K562 (cell line): ENCODE data around the gene RNF138.

Experiments
- ATF7 ChIP-seq: fragments of 450-650 bp; IDR thresholded peaks from 2 replicates; pipeline ENCODE4 v1.7.1; 2014; ENCODE audit warnings: mild to moderate bottlenecking, moderate library complexity
- CTCF ChIP-seq, 3 experiments: IDR thresholded peaks in 2 of 3; conservative IDR thresholded peaks in 1 of 3; 2 replicates each; pipeline ENCODE4 v1.5.1; 2011 to 2012; ENCODE audit warnings: low read length in 3 of 3, mild to moderate bottlenecking in 3 of 3, control low read depth in 2 of 3, improper control_type of control experiment in 1 of 3, inconsistent platforms in 1 of 3, low read depth in 1 of 3, mixed read lengths in 1 of 3, moderate library complexity in 1 of 3; ENCODE audit not compliant: insufficient read depth in 2 of 3
- EP300 ChIP-seq: IDR thresholded peaks from 2 replicates; pipeline ENCODE4 v1.6.1; 2012; ENCODE audit warnings: low read length, improper control_type of control experiment
- ETV6 ChIP-seq, 3 experiments: fragments of 150-350 bp in 1 of 3; sonication (generic) in 1 of 3; formaldehyde crosslinking in 1 of 3; IDR thresholded peaks; 2 replicates each; pipeline versions ENCODE4 v1.6.1 to v1.8.0; 2014 to 2022; ENCODE audit warnings: borderline replicate concordance in 2 of 3, low read depth in 2 of 3, antibody characterized with exemption in 1 of 3, low read length in 1 of 3, mild to moderate bottlenecking in 1 of 3, missing genetic modification reagents in 1 of 3
- HNRNPK ChIP-seq: fragments of 200-400 bp; formaldehyde crosslinking; IDR thresholded peaks from one replicate; pipeline ENCODE4 v1.6.1; 2018; ENCODE audit warnings: mild to moderate bottlenecking, low read depth, low read length; ENCODE audit not compliant: poor library complexity, severe bottlenecking
- KHSRP ChIP-seq: fragments of 450-650 bp; IDR thresholded peaks from 2 replicates; pipeline ENCODE4 v1.6.1; 2017
- MTA2 ChIP-seq: fragments of 450-650 bp; IDR thresholded peaks from 2 replicates; pipeline ENCODE4 v1.6.1; 2016; ENCODE audit warnings: low read depth
- RAD21 ChIP-seq, 2 experiments: fragments of 250-450 bp in 1 of 2; fragments of 450-650 bp in 1 of 2; sonication (Bioruptor Pico) in 1 of 2; formaldehyde crosslinking in 1 of 2; IDR thresholded peaks in 1 of 2; conservative IDR thresholded peaks in 1 of 2; 2 replicates each; pipeline versions ENCODE4 v1.4.0 to v1.8.0; 2020 to 2022; ENCODE audit warnings: mild to moderate bottlenecking in 2 of 2, moderate library complexity in 1 of 2
- TAF1 ChIP-seq: IDR thresholded peaks from 2 replicates; pipeline ENCODE4 v1.6.1; 2011; ENCODE audit warnings: mild to moderate bottlenecking, low read length, moderate library complexity; ENCODE audit not compliant: insufficient read depth, control insufficient read depth, severe bottlenecking; ENCODE audit errors: extremely low read depth
- TBL1XR1 ChIP-seq, 2 experiments: IDR thresholded peaks; 2 replicates each; pipeline ENCODE4 v1.6.1; 2012; ENCODE audit warnings: improper control_type of control experiment in 2 of 2, low read length in 2 of 2, mild to moderate bottlenecking in 1 of 2
- TRIM24 ChIP-seq, 2 experiments: fragments of 450-650 bp; IDR thresholded peaks; 2 replicates each; pipeline ENCODE4 v1.6.1; 2016
- ZNF316 ChIP-seq: fragments of 450-650 bp; IDR thresholded peaks from 2 replicates; pipeline ENCODE4 v1.6.1; 2016
- TF ChIP-seq, protein P1 (sequence below): sonication (generic); formaldehyde crosslinking; IDR thresholded peaks from 2 replicates; pipeline ENCODE4 v1.4.0; 2020; ENCODE audit warnings: mild to moderate bottlenecking, missing genetic modification reagents

DNA sequence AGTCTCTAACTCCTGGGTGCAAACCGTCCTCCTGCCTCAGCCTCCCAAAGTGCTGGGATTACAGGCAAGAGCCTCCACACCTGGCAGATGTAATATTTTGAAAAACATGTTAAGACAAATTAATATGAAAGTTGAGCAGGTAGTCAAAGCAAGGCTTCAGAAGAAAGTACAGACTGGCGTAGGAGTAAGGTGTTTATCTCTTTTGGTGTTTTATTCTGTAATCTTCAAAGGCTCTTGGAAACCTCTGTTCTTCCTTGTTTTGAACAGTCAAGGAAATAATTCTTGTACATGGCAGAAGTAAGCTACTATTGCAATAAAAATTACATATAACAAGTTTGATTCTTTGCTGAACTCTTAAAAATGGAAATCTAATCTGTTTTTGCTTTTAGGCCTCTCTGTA lies 5.3 kb downstream of the RNF138 start:
- TF ChIP-seq CTCF (IDR thresholded peaks at IDR 0.05 in 2 of 3, conservative IDR thresholded peaks at IDR 0.05 in 1 of 3; ENCODE audit: insufficient read depth in 2 of 3, low read depth in 1 of 3, low read length in 3 of 3) = no peak
- TF ChIP-seq KHSRP = no peak
- TF ChIP-seq ATF7 = no peak
- TF ChIP-seq MTA2 = no peak
- no peak for TF ChIP-seq HNRNPK
- TF ChIP-seq, protein P1, sequence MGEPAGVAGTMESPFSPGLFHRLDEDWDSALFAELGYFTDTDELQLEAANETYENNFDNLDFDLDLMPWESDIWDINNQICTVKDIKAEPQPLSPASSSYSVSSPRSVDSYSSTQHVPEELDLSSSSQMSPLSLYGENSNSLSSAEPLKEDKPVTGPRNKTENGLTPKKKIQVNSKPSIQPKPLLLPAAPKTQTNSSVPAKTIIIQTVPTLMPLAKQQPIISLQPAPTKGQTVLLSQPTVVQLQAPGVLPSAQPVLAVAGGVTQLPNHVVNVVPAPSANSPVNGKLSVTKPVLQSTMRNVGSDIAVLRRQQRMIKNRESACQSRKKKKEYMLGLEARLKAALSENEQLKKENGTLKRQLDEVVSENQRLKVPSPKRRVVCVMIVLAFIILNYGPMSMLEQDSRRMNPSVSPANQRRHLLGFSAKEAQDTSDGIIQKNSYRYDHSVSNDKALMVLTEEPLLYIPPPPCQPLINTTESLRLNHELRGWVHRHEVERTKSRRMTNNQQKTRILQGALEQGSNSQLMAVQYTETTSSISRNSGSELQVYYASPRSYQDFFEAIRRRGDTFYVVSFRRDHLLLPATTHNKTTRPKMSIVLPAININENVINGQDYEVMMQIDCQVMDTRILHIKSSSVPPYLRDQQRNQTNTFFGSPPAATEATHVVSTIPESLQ (CRISPR knock-in tag) = no peak
- TF ChIP-seq EP300 = no peak
- no peak for TF ChIP-seq ETV6 (IDR thresholded peaks at IDR 0.05; ENCODE audit: borderline replicate concordance in 1 of 2, low read depth in 2 of 2, low read length in 1 of 2)
- TF ChIP-seq ETV6 (CRISPR knock-in tag; IDR thresholded peaks at IDR 0.05; ENCODE audit: borderline replicate concordance) = no peak
- no peak for TF ChIP-seq TAF1
- no peak for TF ChIP-seq RAD21 (CRISPR knock-in tag; conservative IDR thresholded peaks at IDR 0.05 in 1 of 2, IDR thresholded peaks at IDR 0.05 in 1 of 2)
- TF ChIP-seq TBL1XR1 (IDR thresholded peaks at IDR 0.05; ENCODE audit: low read length in 2 of 2) = no peak
- TF ChIP-seq TRIM24 (IDR thresholded peaks at IDR 0.05) = no peak
- TF ChIP-seq ZNF316 = no peak
